HG02642 (cell line): ENCODE measurements around the gene CDC34.

Experiments used
- ATAC-seq: cut with Tn5 transposase; IDR thresholded peaks from one replicate; pipeline ENCODE4 v1.9.1; 2021; ENCODE audit warnings: mild to moderate bottlenecking; ENCODE audit not compliant: unreplicated experiment, poor library complexity

Gene CDC34

DNA sequence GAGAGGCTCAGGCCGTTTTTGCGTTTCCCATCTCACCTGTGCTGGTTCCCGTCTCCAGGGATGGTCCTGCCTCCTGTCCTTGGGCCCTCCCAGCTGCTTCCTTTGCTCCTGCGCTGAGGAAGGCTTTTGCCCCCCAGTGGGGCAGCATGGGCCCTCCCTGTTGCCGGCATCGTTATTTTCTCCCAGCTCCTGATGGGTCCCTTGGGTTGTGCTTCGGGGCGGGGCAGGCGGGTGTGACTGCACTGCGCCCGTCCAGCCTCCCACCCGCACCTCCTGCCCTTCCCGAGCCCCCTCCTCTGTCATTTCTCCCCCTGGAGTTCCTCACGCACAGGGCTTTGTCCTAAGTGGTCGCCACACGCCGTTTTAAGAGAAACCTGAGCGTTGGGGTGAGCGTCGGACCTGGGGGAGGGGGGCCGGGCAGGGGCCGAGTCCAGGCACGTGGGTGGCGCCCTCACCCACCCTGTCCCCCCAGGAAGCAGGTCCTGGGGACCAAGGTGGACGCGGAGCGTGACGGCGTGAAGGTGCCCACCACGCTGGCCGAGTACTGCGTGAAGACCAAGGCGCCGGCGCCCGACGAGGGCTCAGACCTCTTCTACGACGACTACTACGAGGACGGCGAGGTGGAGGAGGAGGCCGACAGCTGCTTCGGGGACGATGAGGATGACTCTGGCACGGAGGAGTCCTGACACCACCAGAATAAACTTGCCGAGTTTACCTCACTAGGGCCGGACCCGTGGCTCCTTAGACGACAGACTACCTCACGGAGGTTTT, 9.5 kb downstream of the CDC34 start:
- no peak for ATAC-seq

GRCh38 chr19:541699-542098, 10.1 kb downstream of the CDC34 start:
- ATAC-seq: no peak

- ATAC-seq: no peak
These were observed 10.8 kb downstream of the CDC34 start for GRCh38 chr19:542173-542866.

DNA sequence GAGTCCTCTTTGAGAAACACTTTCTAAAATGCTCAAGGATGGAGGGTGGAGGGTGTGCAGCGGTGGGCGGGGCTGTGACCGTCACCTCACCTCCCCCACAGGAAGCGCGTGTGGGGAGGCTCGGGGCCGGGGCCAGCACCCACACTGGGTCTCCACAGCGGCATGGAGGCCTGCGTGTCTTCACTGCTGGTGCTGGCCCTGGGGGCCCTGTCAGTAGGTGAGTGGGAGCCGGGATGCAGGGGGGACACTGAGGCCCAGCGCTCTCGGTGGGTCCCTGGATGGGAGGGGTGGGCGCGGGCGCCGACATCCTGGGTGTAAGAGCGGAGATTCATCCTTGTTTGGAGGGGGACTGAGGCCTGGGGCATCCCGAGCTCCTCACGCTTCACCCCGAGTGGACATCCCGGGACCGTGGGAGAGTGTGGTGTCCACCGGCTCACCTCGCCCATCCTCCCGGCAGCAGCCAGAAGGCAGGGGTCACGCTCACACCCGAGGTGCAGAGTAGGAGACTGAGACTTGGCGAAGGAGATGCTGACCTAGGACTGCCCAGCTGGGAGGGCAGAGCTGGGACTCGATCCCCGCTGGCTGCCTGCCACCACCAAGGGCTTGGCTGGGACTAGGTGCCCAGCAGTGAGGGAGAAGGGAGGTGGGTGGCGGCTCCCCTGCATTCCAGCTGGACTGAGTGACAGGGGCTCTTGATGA, 12.5 kb downstream of the CDC34 start, which contains the start of gene GZMM:
TSS of gene GZMM (plus strand) at position 144 of the 699 bp plus-strand sequence. CDS start at position 163, 19 bp downstream.
- no peak for ATAC-seq

DNA sequence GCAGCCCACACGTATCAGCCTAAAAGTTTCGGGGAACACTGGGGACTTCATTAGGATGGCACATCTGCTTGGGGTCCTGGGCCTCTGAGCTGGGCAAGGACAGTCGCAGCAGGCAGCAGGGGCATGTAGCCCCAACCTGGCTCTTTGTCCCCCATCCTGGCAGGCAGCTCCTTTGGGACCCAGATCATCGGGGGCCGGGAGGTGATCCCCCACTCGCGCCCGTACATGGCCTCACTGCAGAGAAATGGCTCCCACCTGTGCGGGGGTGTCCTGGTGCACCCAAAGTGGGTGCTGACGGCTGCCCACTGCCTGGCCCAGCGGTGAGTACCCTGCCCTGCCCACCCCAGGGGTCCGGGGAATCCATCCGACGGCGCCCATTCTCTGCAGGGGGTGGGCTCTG, 15.6 kb downstream of the CDC34 start:
- no peak for ATAC-seq

- ATAC-seq: no peak
These were observed 16.5 kb downstream of the CDC34 start for GRCh38 chr19:547836-548720.

DNA sequence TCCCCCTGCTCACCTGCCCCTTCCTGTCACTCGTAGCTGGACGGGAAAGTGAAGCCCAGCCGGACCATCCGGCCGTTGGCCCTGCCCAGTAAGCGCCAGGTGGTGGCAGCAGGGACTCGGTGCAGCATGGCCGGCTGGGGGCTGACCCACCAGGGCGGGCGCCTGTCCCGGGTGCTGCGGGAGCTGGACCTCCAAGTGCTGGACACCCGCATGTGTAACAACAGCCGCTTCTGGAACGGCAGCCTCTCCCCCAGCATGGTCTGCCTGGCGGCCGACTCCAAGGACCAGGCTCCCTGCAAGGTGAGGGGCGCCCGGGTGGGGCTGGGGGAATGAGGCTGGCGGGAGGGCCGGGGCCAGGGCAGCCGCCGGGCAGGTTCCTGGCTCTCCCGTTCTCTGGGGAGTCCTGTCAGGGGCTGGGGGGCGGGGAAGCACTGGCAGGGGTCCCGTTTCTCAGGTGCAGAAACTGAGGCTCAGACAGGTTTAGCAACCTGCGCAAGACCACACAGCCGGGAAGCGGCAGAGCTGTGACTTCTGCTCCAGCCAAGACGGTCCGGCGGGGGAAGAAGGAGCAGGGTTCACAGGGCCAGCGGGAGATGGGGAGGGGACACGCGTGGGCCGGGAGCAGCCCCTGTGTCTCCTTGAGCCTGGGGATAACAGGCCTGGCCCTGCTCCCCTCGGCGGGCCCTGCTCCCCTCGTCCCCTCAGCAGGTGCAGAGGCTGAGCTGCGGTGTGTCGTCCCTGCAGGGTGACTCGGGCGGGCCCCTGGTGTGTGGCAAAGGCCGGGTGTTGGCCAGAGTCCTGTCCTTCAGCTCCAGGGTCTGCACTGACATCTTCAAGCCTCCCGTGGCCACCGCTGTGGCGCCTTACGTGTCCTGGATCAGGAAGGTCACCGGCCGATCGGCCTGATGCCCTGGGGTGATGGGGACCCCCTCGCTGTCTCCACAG, 17.6 kb downstream of the CDC34 start:
- no peak for ATAC-seq

DNA sequence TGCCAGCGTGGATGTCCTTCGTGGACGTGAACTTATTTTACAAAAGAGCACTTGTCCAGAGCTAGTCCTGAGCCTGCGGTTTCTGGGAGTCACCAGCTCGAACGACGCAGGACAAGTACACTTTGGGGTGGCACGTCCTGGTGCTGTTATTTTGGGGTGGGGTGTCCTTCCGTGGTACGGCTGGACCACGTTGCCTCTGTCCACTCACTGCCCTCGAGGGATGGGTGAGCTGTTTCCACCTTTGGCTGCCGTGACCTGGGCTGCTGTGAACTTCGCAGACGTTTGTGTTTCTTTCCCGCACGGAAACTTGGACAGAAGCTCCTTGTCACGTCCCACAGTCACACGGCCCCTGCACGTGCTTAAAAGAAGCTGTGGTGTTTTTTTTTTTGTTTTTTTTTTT, 23.3 kb downstream of the CDC34 start:
- ATAC-seq: no peak

DNA sequence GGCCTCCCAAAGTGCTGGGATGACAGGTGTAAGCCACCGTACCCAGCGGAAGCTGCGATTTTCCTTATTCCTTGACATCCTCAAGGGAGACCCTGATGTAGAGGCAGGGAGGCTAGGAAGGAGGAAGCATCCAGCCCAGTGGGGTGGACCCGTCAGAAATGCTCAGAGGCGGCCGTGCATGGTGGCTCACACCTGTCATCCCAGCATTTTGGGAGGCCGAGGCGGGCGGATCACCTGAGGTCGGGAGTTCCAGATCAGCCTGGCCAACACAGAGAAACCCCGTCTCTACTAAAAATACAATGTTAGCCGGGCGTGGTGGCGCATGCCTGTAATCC, 23.9 kb downstream of the CDC34 start:
- ATAC-seq: no peak

GRCh38 chr19:556611-557382, 25.2 kb downstream of the CDC34 start:
- ATAC-seq: no peak

DNA sequence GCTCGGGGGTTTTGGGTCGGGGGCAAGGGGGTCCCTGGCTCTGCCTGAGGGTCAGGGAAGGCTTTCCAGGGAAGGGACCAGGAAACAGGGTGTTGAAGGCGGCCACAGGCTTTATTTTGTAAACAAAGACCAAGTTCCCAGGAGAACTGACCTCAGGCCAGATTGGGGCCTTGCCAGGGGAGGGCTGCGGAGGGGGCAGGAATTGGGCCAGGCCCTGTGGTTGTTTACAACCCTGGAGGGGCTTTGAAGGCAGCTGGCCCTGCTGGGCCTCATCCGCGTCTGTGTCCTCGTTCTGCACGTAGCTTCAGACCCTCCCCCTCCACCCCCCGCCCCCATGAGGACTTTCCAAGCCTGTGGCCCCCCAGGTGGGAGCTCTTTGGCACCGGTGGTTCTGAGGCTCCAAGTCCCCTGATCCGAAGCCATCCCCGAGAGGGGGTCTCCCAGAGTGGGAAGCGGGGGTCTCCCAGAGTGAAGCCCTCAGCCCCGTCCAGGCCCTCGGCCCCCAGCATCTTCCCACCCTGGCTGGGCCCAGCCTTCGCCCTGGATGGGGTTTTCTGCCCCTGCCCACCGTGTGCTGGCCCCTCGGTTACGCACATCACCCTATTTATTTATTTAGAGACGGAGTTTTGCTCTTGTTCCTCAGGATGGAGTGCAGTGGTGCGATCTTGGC, 27.3 kb downstream of the CDC34 start:
- ATAC-seq: no peak

GRCh38 chr19:560121-560520, 28.6 kb downstream of the CDC34 start:
- no peak for ATAC-seq

- ATAC-seq: no peak
These were observed 34.8 kb downstream of the CDC34 start for GRCh38 chr19:566403-566802.

GRCh38 chr19:566844-567243, 35.3 kb downstream of the CDC34 start:
- ATAC-seq: no peak

DNA sequence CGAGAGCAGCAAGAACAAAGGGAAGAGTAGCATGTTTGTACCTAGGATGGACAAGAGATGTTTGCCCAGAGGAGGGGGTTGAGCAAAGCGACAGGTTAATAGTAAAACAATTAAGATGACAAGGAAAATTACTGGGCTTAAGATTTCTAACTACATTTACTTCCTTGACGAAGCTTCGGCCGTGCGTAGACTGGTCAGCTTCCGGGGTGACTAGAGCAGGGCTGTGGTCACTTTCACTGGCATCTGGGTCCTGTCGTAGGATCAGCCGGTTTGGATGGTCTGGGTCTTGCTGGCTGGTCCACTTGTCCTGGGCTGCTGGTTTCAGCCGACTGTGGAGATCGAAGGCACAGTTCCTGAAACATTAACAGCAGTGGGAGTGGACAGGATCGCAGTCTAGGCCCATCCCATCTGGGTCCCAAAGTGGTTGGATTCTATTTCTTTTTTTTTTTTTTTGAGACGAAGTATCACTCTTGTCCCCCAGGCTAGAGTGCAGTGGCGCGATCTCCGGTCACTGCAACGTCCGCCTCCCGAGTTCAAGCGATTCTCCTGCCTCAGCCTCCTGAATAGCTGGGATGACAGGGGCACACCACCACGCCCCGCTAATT, 35.8 kb downstream of the CDC34 start:
- ATAC-seq: no peak

DNA sequence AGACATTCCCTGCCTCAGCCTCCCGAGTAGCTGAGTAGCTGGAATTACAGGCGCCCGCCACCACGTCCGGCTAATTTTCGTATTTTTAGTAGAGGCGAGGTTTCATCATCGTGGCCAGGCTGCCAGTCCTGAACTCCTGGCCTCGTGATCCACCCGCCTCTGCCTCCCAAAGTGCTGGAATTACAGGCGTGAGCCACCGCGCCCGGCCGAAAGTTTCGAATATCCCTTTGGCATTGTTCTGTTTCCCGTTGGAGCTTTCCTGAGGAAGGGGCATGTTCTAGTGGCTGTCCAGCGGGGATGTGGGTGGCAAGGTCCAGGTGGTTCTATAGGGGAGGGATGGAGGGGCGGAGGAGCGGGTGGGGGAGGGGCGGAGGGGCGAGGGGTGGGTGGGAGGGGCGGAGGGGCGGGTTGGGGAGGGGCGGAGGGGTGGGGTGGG, 38.7 kb downstream of the CDC34 start:
- ATAC-seq: no peak

DNA sequence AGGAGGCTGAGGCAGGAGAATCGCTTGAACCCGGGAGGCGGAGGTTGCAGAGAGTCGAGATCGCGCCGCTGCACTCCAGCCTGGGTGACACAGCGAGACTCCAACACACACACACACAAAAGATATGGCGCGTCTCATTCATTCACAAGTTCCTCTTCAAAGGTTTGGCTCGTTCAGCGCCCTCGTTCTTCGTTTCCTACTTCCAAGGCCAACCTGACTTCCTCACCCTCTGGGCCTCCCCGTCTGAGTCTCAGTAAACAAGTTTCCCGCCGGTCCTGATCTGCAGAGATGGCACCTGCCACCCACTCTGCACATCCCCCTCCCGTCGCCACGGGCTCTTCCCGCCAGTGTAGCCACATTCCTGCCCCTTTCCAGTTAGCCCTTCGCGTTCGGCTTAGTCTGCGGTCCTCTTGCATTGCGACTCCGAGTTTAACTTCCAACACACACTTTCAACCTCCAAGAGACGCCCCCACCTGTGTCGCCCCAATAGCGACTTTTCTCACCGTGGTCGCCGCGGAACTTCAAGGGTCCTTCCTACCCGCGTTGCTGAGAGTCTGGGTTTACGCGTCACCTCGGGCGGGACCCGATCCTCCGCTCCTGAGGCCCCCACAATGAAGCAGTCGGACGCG, 39.5 kb downstream of the CDC34 start:
- ATAC-seq: no peak
